ENCODE results near the gene SMIM41.

SMIM41 gene

DNA sequence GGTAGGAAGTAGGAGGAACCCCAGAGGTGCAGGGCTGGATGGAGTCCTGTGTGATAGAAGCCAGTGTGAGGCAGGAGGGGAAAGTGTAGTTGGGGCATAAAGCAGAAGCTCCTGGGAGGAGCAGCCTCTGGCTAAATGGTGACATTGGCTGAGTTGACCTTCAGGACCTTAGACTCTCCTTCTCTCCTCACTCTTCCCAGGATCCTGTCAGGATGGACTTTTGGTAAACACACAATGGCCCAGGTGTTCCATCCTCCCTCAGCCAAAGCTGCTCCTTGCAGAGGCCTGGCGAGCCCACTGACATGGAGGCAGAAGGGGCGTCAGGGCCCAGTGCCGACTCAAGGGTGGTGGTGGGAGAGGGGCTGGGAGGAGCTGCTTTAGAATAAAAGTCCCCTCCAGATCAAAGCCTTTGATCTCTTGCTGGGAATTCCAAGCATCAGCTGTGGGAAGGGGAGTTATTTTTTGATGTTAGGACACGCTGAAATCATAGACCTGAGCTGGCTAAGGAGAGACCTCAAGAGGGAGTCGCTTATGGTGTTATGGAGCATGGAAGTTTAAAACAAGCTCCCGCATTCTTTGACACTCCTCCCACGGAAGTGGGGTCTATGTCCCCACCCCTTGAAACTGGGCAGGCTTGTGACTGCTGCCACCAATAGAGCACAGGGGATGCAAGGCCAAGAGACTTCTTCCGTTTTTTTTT, 44.1 kb downstream of the SMIM41 start:
- no peak for DNase-seq

DNA sequence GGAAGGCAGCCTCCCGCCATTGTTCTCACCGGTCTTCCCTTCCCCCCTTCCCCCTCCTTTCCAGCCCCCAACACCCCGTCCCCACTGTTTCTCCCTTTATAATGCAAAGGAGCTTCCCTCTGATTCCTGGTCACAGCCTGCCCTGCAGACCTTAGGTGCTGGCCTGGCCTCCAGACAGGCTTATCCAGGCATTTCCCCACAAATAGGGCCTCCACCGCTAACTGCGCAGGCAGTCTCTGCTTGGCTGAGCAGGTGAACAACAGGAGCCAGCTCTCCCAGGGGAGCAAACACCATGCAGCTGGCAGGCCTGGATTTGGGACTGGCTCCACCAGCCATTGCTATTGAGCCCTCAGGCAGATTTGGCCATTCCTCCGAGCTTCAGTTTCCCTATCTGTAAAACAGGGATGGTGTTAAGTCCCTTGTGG, 46.0 kb downstream of the SMIM41 start:
- DNase-seq, result no peak

GRCh38 chr12:52126050-52126604, 46.6 kb downstream of the SMIM41 start:
- DNase-seq, result no peak

DNA sequence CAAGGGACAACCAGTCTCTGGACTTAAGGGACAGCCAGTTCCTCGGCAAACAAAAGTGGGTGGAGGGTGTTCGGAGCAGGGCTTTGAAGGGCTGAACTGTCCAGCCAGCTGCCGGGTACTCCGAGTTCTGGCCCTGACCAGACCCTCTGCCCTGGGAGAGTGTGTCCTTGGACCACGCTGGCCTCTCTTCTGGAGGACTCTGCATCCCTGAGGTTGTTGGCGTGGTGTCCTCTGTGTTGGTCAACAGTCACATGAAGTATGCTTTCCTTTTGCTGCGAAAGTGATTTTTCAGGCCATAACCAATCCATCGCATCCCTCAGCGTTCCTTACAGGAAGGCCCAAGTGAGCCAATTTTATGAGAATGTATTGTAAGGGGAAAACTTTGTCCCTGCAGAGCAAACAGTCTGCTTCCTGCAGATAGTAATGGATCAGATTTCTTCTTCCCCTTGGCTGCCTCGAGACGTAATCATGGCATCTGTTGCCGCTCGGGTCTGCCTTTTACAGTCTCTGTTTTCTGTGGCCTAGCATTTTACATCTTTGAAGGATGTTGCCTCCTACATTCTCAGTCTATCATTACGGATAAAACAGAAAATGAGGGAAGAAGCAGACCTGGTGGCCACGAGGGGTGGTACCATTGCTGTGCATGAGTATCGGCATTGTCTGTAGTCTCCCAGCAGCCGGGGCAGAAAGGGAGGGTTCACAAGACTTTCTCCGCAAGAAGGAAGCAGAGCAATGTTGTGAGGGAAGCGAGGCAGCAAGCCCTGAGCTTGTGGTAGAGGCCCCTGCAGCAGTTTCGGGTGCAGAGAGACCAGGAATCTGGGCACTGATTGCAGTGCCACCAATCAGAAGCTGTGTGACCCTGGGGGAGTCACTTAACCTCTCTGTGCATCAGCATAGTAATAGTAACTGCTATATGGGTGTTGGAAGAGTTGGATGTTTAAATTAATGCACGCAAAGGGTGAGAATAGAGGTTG, 47.4 kb downstream of the SMIM41 start:
- DNase-seq, result no peak

GRCh38 chr12:52127683-52128450, 48.4 kb downstream of the SMIM41 start:
- no peak for DNase-seq

DNA sequence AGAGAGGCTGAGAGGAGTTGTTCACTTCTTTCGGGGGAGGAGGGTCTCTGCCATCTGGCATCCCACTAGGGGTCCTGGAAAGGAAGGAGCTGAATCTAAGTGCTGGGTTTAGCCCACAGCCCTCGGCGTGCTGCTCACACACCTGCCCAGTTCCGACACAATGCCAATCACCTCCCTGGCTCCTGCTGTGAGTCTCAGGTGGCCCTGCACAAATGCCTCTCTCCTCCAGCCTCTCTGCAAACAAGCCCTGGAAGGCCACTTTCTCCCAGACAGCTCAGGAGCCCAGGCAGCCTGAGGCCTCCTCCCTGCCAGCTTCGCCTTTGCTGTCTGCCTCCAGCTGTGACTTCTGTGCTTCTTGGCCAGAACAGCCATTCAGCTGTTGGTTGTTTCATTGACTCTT, 51.2 kb downstream of the SMIM41 start:
- peak; percentile 57 for DNase-seq

DNA sequence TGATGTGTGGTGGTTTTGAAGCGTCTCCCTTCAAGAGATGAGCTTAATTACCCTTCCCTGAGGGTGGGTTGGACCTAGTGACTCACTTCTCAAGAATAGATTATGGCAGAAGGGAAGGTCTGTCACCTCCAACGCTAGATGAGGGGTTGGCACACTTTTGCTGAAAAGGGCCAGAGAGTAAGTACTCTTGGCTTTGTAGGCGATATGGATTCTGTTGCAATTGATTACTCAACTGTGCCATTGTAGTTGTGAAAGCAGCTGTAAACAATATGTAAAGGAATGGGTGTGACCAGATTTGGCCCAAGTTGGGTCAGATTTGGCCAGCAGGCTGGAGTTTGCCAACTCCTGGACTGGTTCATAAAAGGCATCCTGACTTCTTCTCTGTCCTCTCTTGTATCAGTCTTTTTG, 53.3 kb downstream of the SMIM41 start:
- no peak for DNase-seq

DNA sequence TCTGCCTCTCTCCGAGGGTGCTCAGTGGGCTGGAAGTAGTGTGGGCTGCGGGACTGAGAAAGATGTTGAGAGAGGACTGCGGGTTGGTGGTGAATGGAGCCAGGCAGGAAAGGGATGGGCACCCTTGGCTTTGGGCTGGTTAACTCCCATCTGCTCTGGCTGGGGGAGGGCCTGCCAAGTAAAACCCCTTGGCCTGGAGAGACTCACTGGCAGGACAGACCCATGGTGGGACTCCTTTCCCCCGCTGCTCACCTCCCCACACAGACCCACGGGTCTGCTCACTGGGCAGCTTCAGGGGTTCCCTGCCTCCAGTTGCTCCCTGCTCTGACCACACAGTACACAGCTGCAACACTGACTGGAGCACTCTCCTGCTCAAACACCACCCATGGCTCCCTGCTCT, 58.2 kb downstream of the SMIM41 start:
- no peak for DNase-seq

DNA sequence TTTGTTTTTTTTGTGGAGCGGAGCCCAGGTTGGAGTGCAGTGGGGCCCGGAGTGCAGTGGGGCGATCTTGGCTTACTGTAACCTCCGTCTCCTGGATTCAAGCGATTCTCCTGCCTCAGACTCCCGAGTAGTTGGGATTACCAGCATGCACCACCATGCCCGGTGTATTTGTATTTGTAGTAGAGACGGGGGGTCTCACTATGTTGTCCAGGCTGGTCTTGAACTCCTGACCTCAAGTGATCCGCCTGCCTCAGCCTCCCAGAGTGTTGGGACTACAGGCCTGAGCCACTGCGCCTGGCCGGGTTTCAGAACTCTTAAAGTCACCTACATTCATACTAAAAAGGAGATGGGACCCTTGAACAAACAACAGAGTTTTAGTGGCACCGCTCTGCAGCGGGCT, 59.6 kb downstream of the SMIM41 start:
- no peak for DNase-seq

DNA sequence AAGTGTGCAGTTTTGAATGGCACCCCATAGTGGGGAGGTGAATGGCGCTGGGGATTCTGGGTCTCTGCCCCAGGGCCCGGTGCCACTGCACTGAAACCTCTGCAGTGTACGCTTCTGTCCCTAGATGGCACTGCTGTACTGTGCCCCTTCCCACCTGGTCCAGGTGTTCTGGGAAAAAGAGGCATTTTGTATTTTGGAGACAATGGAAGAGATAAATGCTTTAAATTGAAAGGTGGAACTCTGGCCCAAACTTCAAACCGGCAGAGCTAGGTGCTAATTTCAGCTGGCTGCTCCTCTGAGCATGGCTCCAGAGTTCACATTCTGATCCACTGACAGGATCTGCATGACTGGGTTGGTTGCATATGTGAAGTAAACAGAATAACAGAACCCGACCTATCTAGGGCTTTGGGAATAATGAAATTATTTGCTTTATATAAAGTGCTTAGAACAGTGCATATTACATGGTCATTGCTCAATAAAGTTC, 60.1 kb downstream of the SMIM41 start:
- no peak for DNase-seq

DNA sequence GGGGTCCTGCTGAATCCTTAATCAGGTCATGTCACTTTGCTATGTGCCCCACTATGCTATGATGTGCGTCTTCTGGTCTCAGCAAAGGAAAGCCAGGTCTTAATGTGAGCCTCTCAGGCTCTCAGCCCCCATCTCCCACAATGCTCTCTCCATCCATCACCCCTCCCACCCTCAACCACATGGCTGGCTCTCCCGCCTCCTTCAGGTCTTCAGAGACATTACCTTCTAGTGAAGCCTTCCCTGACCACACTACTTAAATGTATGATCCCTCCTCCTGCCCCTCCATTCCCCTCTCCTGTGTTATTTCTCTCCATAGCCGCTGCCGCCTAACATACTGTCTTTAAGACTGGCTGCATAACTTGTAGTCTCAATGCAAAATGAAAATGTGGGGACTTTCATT, 61.8 kb downstream of the SMIM41 start:
- no peak for DNase-seq

DNA sequence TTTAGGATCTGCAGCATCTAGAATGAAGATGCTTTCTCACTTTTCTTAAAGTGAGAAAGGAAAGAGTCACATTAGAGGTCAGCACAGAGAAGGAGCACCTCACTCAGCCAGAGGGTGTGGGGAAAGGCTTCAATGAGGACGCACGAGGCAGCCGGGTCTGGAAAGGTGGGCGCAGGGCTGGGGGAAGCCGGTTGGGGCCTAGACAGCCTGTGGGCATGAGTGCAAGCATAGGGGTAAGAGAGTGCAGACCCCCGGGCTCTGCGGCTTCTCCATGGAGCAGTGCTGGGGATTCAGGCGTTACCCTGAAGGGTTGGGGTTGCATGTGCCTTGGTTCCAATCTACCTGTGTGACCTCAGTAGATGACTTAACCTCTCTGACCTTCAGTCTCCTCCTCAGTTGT, 62.4 kb downstream of the SMIM41 start:
- DNase-seq, result no peak

GRCh38 chr12:52142431-52142830, 62.9 kb downstream of the SMIM41 start:
- no peak for DNase-seq

DNA sequence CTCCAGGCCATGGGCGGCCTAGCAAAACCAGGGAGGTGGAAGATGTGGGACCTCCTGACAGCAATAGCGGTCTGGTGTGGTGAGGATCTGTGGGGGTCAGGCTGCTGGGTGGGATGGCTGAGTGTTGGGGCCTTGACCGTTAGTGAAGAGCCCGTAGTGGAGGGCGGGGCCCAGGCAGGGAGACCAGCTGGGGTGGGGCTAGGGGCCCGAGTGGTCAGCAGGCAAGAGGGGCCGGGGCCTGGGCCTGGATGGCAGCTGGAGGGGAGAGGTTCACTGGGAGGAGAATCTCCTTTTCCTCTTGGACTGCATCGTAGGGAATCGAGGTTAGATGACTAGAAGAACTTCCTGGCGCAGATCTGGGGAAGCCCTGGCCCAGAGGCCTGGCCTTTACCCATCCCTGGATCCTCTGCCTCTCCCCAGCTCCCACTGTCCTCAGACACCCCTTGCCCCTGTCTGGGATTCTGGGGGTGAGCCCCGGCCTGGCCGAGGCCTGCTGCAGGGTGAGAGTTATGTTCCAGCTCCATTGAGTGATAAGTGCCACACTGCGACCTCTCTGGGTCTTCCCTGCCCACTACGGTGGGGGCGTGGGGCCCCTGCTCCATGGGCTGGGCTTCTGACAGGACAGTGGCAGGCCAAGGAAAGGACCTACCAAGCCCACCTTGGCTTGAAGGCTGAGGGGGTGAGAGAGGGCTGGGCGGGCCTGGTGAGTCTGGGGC, 65.2 kb downstream of the SMIM41 start:
- no peak for DNase-seq

DNA sequence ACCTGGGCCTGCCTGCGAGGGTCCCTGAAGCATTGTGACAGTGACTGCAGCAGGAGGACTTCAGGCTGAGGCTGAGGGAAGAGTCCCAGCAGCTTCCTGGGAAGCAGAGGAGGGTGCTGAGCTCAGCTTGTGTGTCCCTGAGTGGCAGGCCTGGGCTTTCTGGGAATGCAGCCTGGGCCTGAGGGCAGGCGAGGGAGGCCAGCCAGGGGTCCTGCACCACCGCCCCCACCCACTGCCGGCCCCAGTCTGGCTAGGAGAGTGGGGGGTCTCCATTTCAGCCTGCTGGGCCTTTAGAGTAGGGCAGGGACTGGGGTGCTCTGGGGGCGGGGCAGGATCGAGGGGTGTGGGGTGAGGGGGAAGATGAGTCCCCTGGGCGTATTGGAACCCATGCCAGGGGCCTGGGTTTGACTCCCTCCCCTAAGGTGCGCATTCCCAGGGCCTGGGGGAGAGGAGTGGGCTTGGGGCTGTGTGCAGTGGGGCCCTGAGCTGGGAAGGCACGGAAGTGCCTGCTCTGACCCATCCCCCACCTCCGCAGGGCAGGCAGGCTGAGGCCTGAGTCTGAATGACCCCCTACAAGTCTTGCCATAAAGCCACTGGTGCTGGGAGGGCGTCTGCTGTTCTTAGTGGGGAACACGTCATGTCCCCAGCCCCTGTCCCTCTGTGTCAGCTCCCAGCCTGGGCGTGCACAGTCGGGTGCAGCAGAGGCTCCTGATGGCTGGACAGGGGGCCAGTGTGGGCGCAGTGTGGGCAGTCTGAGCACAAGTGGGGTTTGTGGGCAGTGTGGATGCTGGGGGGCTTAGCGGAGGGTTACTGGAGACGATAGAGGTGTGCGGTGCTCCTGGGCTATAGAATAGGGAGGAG, 66.0 kb downstream of the SMIM41 start:
- no peak for DNase-seq

- no peak for DNase-seq
These were observed 66.8 kb downstream of the SMIM41 start for GRCh38 chr12:52146089-52146821.

DNA sequence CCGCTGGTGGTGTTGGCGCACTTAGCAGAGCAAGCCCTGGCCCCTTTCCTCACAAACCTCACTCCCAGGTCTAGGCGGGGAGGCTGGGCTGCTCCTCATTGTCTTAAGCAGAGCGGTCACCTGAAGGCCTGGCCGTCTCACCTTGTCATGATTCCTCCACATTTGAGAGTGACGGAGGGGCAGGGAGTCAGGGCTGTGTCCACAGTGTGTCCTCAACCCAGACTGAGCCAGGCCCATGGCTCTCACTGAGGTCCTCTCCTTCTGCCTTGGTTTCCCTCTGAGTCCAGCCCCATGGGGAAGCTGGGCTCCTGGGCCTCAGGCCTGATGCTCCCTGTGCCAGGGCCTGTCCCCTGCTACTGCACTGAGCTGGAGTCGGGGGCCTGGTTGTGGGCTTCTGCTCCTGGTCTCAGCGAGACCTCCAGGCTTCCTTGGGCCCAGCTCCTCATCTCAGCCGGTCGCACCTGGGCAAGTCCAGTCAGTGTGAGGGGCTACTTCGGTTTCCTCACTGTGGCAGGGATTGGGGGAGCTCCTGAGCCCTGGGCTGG, 67.4 kb downstream of the SMIM41 start:
- no peak for DNase-seq

GRCh38 chr12:52147367-52147963, 68.0 kb downstream of the SMIM41 start:
- no peak for DNase-seq

DNA sequence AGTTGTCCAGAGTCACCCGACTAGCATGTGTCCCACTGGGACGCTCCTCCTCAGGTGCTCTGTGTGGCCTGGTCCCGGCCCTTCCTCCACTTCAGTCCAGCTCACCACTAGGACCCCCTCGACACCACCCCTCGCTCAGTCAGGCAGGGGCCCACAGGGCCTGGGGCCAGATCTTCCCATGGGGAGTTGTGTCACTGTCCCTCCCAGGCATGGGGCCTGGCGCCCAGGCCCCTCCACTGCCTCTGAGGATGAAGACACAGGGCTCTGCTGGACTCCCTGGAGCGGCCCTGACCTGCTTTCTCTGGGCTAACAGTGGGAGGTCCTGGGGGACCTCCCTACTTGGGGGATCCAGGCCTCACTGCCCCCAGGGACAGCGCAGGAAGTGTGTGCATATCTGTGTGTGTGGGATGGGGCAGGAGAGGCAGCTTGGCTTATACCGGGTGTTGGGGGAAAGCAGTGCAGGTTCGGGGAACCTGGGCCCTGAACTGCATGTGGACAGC, 68.5 kb downstream of the SMIM41 start:
- DNase-seq, result no peak
